HL-60/S4 (cell line): ENCODE data around the gene TACR2.

Source experiments
- in situ Hi-C: fragments of 300-500 bp; cut with MboI; formaldehyde crosslinking; loops from 2 replicates; pipeline ENCODE4 v1.14.3; 2022; ENCODE audit warnings: low sequenced_read_pairs

The TACR2 gene

GRCh38 chr10:69377933-69378332 is 38.8 kb downstream of the TACR2 start:
- in situ Hi-C loops = no loop called here

- in situ Hi-C loops = no loop called here
Observed at GRCh38 chr10:69377191-69377590, 39.5 kb downstream of the TACR2 start.

- in situ Hi-C loops = no loop called here
Observed at GRCh38 chr10:69376662-69377061, 40.1 kb downstream of the TACR2 start.

GRCh38 chr10:69375307-69376151 is 41.2 kb downstream of the TACR2 start:
- in situ Hi-C loops = no loop called here

- in situ Hi-C loops = no loop called here
Observed at GRCh38 chr10:69374931-69375306, 41.8 kb downstream of the TACR2 start.

GRCh38 chr10:69374242-69374641 is 42.5 kb downstream of the TACR2 start:
- in situ Hi-C loops = no loop called here

- in situ Hi-C loops = no loop called here
Observed at GRCh38 chr10:69372126-69372980, 44.4 kb downstream of the TACR2 start.

- in situ Hi-C loops = no loop called here
Observed at GRCh38 chr10:69367469-69367868, 49.2 kb downstream of the TACR2 start.

GRCh38 chr10:69366738-69367137 is 50.0 kb downstream of the TACR2 start:
- in situ Hi-C loops = no loop called here

- in situ Hi-C loops = no loop called here
Observed at GRCh38 chr10:69364232-69364940, 52.3 kb downstream of the TACR2 start.

GRCh38 chr10:69363666-69364065 is 53.1 kb downstream of the TACR2 start:
- in situ Hi-C loops = no loop called here

- in situ Hi-C loops = no loop called here
Observed at GRCh38 chr10:69362471-69362954, 54.2 kb downstream of the TACR2 start.

GRCh38 chr10:69361303-69361614 is 55.5 kb downstream of the TACR2 start:
- in situ Hi-C loops = no loop called here

- in situ Hi-C loops = no loop called here
Observed at GRCh38 chr10:69360485-69361302, 56.0 kb downstream of the TACR2 start.

- in situ Hi-C loops = no loop called here
Observed at GRCh38 chr10:69359594-69359993, 57.1 kb downstream of the TACR2 start.

GRCh38 chr10:69359148-69359547 is 57.6 kb downstream of the TACR2 start:
- in situ Hi-C loops = no loop called here

GRCh38 chr10:69358148-69358795 is 58.4 kb downstream of the TACR2 start:
- in situ Hi-C loops = no loop called here

- in situ Hi-C loops = no loop called here
Observed at GRCh38 chr10:69356187-69356586, 60.5 kb downstream of the TACR2 start.

- in situ Hi-C loops = no loop called here
Observed at GRCh38 chr10:69353977-69354635, 62.6 kb downstream of the TACR2 start.
